ENCODE results near the gene MICAL1.

DNA sequence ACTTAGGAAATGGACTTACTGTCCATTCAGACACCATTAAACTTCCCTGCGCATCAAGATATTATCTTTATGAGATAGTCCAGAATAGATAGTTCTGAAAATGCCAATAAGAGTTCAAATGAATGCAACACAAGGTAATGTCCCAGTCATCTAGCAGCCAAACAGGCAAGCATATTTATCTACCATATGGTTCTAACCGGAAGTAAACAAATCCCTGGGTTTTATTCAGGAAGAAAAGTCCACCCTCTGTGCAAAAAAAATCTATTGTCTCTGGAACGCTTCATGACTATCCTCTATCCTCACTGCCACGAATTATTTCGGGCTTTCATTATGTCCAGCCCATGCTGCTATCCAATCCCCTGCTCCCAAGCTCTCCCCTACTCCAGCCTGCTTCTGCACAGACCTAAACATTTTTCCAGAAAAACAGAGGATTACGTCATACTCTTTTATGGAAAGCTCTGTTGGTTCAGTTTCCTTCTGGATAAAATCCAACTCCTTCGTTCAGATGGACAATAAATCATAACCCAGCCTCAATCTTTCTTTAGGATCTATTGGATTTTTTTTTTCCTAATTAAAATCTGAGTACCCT, 26.6 kb downstream of the MICAL1 start:
- TF ChIP-seq GATA3 (IDR thresholded peaks at IDR 0.05; ENCODE audit: low read depth, low read length) (no peak), GATA2 (IDR thresholded peaks at IDR 0.05; ENCODE audit: low read depth, low read length) (no peak)

All from SH-SY5Y (cell line).